Keratinocyte (primary cell): Measurements from ENCODE around the gene PRKCA. TPM values are rescaled to one million over a fixed set of nuclear protein-coding genes. Genes with fewer than 3 reads are reported as not detected.

Experiments
- DNase-seq: peaks from one replicate; pipeline ENCODE4 v3.0.0-alpha.2; 2011; ENCODE audit warnings: low read depth, missing footprints, low spot score
- FAIRE-seq: peaks from 2 replicates; lab custom pipeline; 2011; peaks lifted over from hg19 to GRCh38; lab: Jason Lieb, UNC
- H2AFZ ChIP-seq: 2 replicates; pipeline ENCODE4 v1.6.0; 2012; ENCODE audit warnings: low read length, control low read depth, inconsistent platforms; ENCODE audit not compliant: control insufficient read depth
- H3K27ac ChIP-seq: 2 replicates; pipeline ENCODE4 v1.5.1; 2011; ENCODE audit warnings: low read length; ENCODE audit not compliant: control insufficient read depth, insufficient read depth
- H3K27me3 ChIP-seq: 3 replicates; pipeline ENCODE4 v1.6.0; 2011; ENCODE audit warnings: low read length; ENCODE audit not compliant: control insufficient read depth, insufficient read depth; ENCODE audit errors: extremely low read depth
- H3K36me3 ChIP-seq, 2 experiments: 2 replicates in 1 of 2; 3 replicates in 1 of 2; pipeline ENCODE4 v1.5.1; 2011; ENCODE audit warnings: low read length in 2 of 2, mild to moderate bottlenecking in 1 of 2; ENCODE audit not compliant: control insufficient read depth in 2 of 2, insufficient read depth in 2 of 2; ENCODE audit errors: extremely low read depth in 1 of 2
- H3K4me1 ChIP-seq: 3 replicates; pipeline ENCODE4 v1.5.1; 2011; ENCODE audit warnings: low read length; ENCODE audit not compliant: control insufficient read depth, insufficient read depth; ENCODE audit errors: extremely low read depth
- H3K4me2 ChIP-seq: 3 replicates; pipeline ENCODE4 v1.6.0; 2011; ENCODE audit warnings: low read depth, low read length; ENCODE audit not compliant: control insufficient read depth, insufficient read depth; ENCODE audit errors: extremely low read depth
- H3K4me3 ChIP-seq, 3 experiments: fragments of 200-600 bp in 1 of 3; sonication (generic) in 1 of 3; 2 replicates in 2 of 3; 3 replicates in 1 of 3; pipeline ENCODE4 v1.5.1; 2011 to 2016; ENCODE audit warnings: low read length in 3 of 3, mild to moderate bottlenecking in 3 of 3, control low read depth in 2 of 3, inconsistent platforms in 1 of 3, low read depth in 1 of 3, mixed read lengths in 1 of 3, mixed run types in 1 of 3, moderate library complexity in 1 of 3; ENCODE audit not compliant: control insufficient read depth in 2 of 3, insufficient read depth in 2 of 3; ENCODE audit errors: extremely low read depth in 1 of 3
- H3K79me2 ChIP-seq: 2 replicates; pipeline ENCODE4 v1.6.0; 2012; ENCODE audit warnings: low read length; ENCODE audit not compliant: control insufficient read depth, insufficient read depth
- H3K9ac ChIP-seq: 3 replicates; pipeline ENCODE4 v1.6.0; 2011; ENCODE audit warnings: low read length; ENCODE audit not compliant: control insufficient read depth, insufficient read depth; ENCODE audit errors: extremely low read depth
- H3K9me1 ChIP-seq: 3 replicates; pipeline ENCODE4 v1.6.0; 2011; ENCODE audit warnings: low read length; ENCODE audit not compliant: control insufficient read depth, insufficient read depth; ENCODE audit errors: extremely low read depth
- H3K9me3 ChIP-seq: 2 replicates; pipeline ENCODE4 v1.5.1; 2012; ENCODE audit warnings: low read depth, low read length; ENCODE audit not compliant: control insufficient read depth
- H4K20me1 ChIP-seq: 3 replicates; pipeline ENCODE4 v1.6.0; 2011; ENCODE audit warnings: low read length; ENCODE audit not compliant: control insufficient read depth, insufficient read depth; ENCODE audit errors: extremely low read depth
- CTCF ChIP-seq, 3 experiments: IDR thresholded peaks in 1 of 3; conservative IDR thresholded peaks in 1 of 3; optimal IDR thresholded peaks in 1 of 3; 2 replicates in 2 of 3; 3 replicates in 1 of 3; pipeline versions ENCODE3 to v1.5.1; 2011; ENCODE audit warnings: low read length in 3 of 3, mild to moderate bottlenecking in 3 of 3, moderate library complexity in 2 of 3, control low read depth in 1 of 3, inconsistent platforms in 1 of 3; ENCODE audit not compliant: insufficient read depth in 2 of 3; ENCODE audit errors: extremely low read depth in 1 of 3
- EZH2 ChIP-seq: IDR thresholded peaks from one replicate; pipeline ENCODE4 v1.6.1; 2012; ENCODE audit warnings: inconsistent platforms, mild to moderate bottlenecking, low read length, moderate library complexity
- dilution Hi-C: fragments of 300-500 bp; cut with MboI; formaldehyde crosslinking; loops from one replicate; pipeline ENCODE4 v1.7.0; 2020; ENCODE audit warnings: low sequenced_read_pairs; ENCODE audit not compliant: extremely low pct_ligation_motif_present
- polyA plus RNA-seq, 5 experiments: library from polyadenylated mRNA; depleted of rRNA in 3 of 5; stranded (reverse) in 3 of 5; stranded (forward) in 1 of 5; unstranded in 1 of 5; fragments of >200 nt; gene quantifications; 1 replicate in 1 of 5; 2 replicates in 3 of 5; 3 replicates in 1 of 5; pipeline versions ENCODE4 v1.2.1 to v1.2.3, GENCODE V29; 2011 to 2012; ENCODE audit warnings: missing spikeins in 2 of 5, low read depth in 1 of 5, low replicate concordance in 1 of 5

PRKCA gene
- polyA plus RNA-seq, 1 donor (not counting 4 experiments of a cell fraction or from before 2014, with no cell fraction given), result 3.6 TPM

GRCh38 chr17:66842505-66842904 is 540.1 kb downstream of the PRKCA start:
- Histone ChIP-seq H3K27me3 (peaks cover 5% of the 10 kb centered on the region), H3K4me3 (no peak overlapping the region), H3K9ac (no peak overlapping the region), H4K20me1 (no peaks in the 10 kb centered on the region), H3K9me3 (no peaks in the 10 kb centered on the region), H3K4me2 (no peak overlapping the region), H3K36me3 (no peaks in the 10 kb centered on the region), H3K27ac (no peak overlapping the region), H3K9me1 (no peaks in the 10 kb centered on the region), H2AFZ (no peak overlapping the region), H3K79me2 (no peaks in the 10 kb centered on the region), H3K4me1 (no peaks in the 10 kb centered on the region)
- TF ChIP-seq EZH2 (no peak), CTCF (optimal IDR thresholded peaks at IDR 0.05 in 1 of 3, IDR thresholded peaks at IDR 0.05 in 1 of 3, conservative IDR thresholded peaks at IDR 0.05 in 1 of 3; ENCODE audit: extremely low read depth in 1 of 3, insufficient read depth in 2 of 3, low read length in 3 of 3) (no peak)
- no peak for DNase-seq
- dilution Hi-C loops, result no loop called here
- FAIRE-seq, result no peak

- H2AFZ ChIP-seq, result no peak overlapping the region
- dilution Hi-C loops, result no loop called here
Measured at GRCh38 chr17:66842959-66843358, 540.5 kb downstream of the PRKCA start.

More at GRCh38 chr17:66842959-66843358, 540.5 kb downstream of the PRKCA start:
- no peak overlapping the region for H3K9ac ChIP-seq
- H3K27me3 ChIP-seq, result peaks cover 5% of the 10 kb centered on the region
- H3K27ac ChIP-seq, result no peak overlapping the region
- TF ChIP-seq EZH2, result no peak
- no peak for TF ChIP-seq CTCF (optimal IDR thresholded peaks at IDR 0.05 in 1 of 3, IDR thresholded peaks at IDR 0.05 in 1 of 3, conservative IDR thresholded peaks at IDR 0.05 in 1 of 3; ENCODE audit: extremely low read depth in 1 of 3, insufficient read depth in 2 of 3, low read length in 3 of 3)
- no peak for DNase-seq
- FAIRE-seq, result no peak
- H3K4me1 ChIP-seq, result no peaks in the 10 kb centered on the region
- H4K20me1 ChIP-seq, result no peaks in the 10 kb centered on the region
- H3K4me2 ChIP-seq, result no peak overlapping the region
- H3K9me3 ChIP-seq, result no peaks in the 10 kb centered on the region
- no peaks in the 10 kb centered on the region for H3K79me2 ChIP-seq
- H3K9me1 ChIP-seq, result no peaks in the 10 kb centered on the region
- H3K4me3 ChIP-seq, result no peak overlapping the region
- H3K36me3 ChIP-seq, result no peaks in the 10 kb centered on the region
